ENCODE results near the gene GPC3. TPM values are rescaled to one million over a fixed set of nuclear protein-coding genes. Genes with fewer than 3 reads are reported as not detected.

The GPC3 gene
- total RNA-seq, 1 donor from 2014 or later: not detected

DNA sequence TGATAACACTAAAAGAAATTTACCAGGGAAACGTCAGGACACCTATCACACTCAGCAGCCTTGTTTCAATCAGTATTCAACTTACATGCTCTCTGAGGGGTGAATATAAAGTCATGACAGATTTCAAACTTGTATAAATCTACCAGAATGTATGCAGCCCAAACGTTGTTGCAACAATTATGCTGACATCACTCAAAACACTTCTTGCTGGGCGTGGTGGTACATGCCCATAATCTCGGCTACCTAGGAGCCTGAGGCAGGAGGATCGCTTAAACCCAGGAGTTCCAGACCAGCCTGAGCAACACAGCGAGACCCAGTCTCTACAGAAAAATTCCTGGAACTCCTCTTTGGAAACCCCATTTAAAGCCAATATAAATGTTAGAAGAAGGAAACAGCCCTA lies 303.5 kb downstream of the GPC3 start:
- POLR2A ChIA-PET: no interaction called here
- ATAC-seq (ENCODE audit: low read depth) (no peak), DNase-seq (no peak)
- Mint-ChIP-seq H3K4me1 (no peaks in the 10 kb centered on the region), H3K36me3 (ENCODE audit: low read depth) (no peaks in the 10 kb centered on the region), H3K4me3 (no peak overlapping the region), H3K27ac (no peak overlapping the region), H3K27me3 (peaks cover 2% of the 10 kb centered on the region), H3K9me3 (no peaks in the 10 kb centered on the region)
- TF ChIP-seq, protein P1, sequence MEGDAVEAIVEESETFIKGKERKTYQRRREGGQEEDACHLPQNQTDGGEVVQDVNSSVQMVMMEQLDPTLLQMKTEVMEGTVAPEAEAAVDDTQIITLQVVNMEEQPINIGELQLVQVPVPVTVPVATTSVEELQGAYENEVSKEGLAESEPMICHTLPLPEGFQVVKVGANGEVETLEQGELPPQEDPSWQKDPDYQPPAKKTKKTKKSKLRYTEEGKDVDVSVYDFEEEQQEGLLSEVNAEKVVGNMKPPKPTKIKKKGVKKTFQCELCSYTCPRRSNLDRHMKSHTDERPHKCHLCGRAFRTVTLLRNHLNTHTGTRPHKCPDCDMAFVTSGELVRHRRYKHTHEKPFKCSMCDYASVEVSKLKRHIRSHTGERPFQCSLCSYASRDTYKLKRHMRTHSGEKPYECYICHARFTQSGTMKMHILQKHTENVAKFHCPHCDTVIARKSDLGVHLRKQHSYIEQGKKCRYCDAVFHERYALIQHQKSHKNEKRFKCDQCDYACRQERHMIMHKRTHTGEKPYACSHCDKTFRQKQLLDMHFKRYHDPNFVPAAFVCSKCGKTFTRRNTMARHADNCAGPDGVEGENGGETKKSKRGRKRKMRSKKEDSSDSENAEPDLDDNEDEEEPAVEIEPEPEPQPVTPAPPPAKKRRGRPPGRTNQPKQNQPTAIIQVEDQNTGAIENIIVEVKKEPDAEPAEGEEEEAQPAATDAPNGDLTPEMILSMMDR (IDR thresholded peaks at IDR 0.05): no peak
- CTCF ChIA-PET: no interaction called here
- intact Hi-C loops (cut with micrococcal nuclease): no loop called here

DNA sequence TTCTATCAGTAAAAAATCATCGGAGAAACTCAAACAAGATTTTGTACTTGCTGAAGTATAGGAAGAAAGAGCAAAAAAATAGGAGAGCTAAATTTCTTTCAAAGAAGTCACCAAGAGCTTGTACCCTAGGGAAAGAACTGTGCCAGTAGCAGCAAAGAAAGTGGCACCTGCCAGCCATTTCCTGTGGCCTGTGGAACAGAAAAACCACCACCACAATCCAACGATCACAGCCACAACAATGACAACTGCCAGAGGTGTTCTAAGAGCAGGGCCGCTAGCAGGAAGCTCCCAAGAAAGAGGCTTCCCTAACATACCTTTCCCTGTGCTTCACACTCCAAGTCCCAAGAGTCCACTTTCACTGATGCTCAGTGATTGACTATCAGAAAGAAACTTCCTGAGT lies 304.0 kb downstream of the GPC3 start:
- Mint-ChIP-seq H3K4me3 (no peak overlapping the region), H3K27ac (no peak overlapping the region), H3K9me3 (no peaks in the 10 kb centered on the region), H3K4me1 (no peaks in the 10 kb centered on the region), H3K27me3 (peaks cover 2% of the 10 kb centered on the region), H3K36me3 (ENCODE audit: low read depth) (no peaks in the 10 kb centered on the region)
- DNase-seq (no peak), ATAC-seq (ENCODE audit: low read depth) (no peak)
- TF ChIP-seq, protein P1 (IDR thresholded peaks at IDR 0.05): no peak
- intact Hi-C loops (cut with micrococcal nuclease): no loop called here
- POLR2A ChIA-PET: no interaction called here
- CTCF ChIA-PET: no interaction called here

DNA sequence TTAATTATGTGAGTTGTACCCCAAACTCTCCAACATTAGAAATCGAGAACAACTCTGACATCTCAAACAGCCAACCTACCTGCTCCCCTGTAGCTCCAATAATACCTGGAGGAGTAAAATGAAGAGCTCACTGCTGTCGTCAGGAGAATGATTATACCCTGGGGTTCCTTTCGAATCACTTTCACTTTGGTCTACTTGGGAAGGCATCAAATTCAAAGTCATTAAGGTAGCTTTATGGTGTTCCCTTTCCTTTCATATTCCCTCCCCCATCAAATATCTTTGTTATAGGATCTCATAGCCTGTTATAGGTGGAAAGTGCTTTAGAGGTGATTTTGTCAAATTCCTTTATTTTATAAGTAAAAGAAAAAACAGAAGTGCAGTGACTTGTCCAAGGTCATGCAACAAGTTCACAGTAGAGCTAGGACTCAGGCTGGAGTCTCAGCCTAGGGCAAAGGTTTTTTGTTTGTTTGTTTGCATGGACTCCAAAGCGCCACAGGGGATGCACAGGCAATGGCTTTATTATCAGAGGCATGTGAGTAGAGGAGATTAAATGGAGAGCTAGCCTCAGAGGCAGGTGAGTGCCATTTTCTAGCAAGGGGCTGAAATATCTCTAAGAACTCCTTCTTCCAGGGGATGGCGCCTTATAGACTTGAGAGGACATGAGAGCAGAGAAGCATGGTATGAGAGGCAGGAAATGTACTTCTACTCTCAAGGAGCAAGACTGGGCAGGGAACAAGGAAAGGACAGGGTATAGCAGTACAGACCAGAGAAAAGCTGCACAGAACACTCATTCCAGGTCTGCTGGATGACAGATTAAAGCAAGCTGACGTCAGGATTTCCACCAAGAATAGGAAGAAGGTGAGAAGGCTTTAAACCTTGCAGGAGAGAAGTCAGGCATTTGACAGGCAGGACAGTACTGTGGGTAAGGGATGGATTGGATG lies 308.0 kb downstream of the GPC3 start:
- DNase-seq (no peak), ATAC-seq (ENCODE audit: low read depth) (no peak)
- ChIA-PET POLR2A (no interaction called here), CTCF (no interaction called here)
- TF ChIP-seq, protein P1 (IDR thresholded peaks at IDR 0.05): no peak
- peaks cover 2% of the 10 kb centered on the region for H3K27me3 Mint-ChIP-seq
- H3K27ac Mint-ChIP-seq: no peak overlapping the region
- no peaks in the 10 kb centered on the region for H3K36me3 Mint-ChIP-seq (ENCODE audit: low read depth)
- H3K9me3 Mint-ChIP-seq: no peaks in the 10 kb centered on the region
- H3K4me3 Mint-ChIP-seq: no peak overlapping the region
- intact Hi-C loops (cut with micrococcal nuclease): no loop called here
- H3K4me1 Mint-ChIP-seq: no peaks in the 10 kb centered on the region

GRCh38 chrX:133676344-133677122 lies 308.9 kb downstream of the GPC3 start:
- H3K9me3 Mint-ChIP-seq: no peaks in the 10 kb centered on the region
- no peaks in the 10 kb centered on the region for H3K36me3 Mint-ChIP-seq (ENCODE audit: low read depth)
- intact Hi-C loops (cut with micrococcal nuclease): no loop called here
- ChIA-PET POLR2A (no interaction called here), CTCF (no interaction called here)
- ATAC-seq (ENCODE audit: low read depth) (no peak), DNase-seq (no peak)
- no peaks in the 10 kb centered on the region for H3K4me1 Mint-ChIP-seq
- H3K27me3 Mint-ChIP-seq: peaks cover 2% of the 10 kb centered on the region
- TF ChIP-seq, protein P1 (IDR thresholded peaks at IDR 0.05): no peak
- H3K27ac Mint-ChIP-seq: no peak overlapping the region
- no peak overlapping the region for H3K4me3 Mint-ChIP-seq

Measured in activated B cell treated with CpG ODN at 0.5 μM for 24 hours (primary cell).